Stimulated activated CD8-positive, alpha-beta memory T cell treated with anti-CD3 and anti-CD28 coated beads, Interleukin-4, amount 100 ng/mL, for 48 hours (primary cell): ENCODE results near the gene RBFOX2.
"Not testable (repeated sequence)": the region's sequence is repeated elsewhere in the genome, so short reads cannot be mapped to it uniquely, and the experiment has no call there.

ENCODE experiments used
- DNase-seq: peaks from one replicate; pipeline ENCODE4 v3.0.0-alpha.2; 2020

The RBFOX2 gene

GRCh38 chr22:36003972-36004674 lies 24.5 kb downstream of the RBFOX2 start:
- DNase-seq, result no peak

GRCh38 chr22:36002718-36003260 lies 25.8 kb downstream of the RBFOX2 start:
- DNase-seq, result no peak

DNA sequence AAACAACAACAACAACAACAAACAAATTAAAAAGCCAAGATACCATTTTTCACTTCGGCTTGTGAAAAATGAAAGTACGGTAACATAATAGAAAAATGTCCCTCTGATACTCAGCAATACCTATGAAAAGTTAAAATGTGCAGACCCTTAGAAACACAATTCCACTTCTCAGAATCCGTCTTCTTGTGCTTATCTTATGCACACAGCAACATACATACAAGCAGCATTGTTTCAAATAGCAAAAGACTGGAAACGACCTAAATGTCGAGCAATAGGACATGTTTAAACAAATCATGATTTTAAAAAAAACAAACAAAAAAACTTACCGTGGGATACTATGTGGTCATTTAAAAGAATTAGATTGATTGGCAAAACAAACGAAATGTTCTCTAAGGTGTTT lies 26.5 kb downstream of the RBFOX2 start:
- DNase-seq, result no peak

DNA sequence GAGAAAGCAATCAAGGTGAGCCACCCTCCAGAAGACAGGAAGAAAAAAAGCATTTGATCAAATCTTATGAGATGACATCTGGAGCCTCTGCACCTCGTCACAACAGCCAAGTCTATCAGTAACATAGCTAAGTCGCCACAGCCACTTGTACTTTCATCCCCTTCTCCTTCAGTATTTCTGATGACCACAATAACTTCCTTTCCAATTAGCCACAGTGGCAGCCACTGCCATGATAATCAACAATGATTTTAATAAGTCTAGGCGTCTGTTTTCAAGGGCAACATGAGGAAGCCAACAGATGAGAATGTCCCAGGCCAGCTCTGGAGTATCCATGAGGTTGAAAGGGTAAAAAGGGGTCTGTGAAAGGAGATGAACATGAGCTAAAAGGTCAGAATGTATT lies 29.9 kb downstream of the RBFOX2 start:
- DNase-seq, result no peak

DNA sequence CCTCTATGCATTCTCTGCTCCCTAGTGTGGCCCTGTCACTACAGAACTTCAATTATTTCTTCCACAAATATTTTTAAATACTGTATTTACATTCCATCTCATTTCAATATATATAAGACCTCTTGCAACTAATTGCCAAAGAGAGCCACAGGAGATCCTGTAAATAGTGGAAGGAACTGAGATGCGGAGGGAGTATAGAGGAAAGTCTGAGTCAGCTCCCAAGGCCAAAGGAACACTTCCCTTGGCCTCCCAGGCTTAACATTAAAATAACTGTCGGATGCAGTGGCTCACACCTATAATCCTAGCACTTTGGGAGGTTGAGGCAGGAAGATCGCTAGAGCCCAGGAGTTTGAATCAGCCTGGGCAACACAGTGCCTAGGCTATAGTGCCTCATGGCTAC lies 31.2 kb downstream of the RBFOX2 start:
- no peak for DNase-seq

DNA sequence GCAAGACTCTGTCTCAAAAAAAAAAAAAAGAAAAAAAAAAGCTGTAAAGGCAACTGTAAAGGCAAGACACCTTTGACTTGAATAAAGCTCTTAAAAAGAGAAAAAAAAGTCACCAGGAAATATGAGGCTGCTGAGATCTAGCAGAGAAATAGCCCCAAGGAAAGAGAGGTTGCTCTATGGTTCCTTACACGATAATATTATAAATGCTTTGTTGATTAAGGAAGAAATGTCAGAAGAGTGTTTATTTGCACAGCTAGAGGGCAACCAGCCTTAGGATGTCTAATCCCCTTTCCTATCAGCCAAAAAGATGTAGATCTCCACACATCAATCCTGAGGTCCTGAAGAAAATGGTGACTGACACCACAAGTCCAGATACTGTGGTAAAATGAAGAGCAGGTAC lies 32.0 kb downstream of the RBFOX2 start:
- DNase-seq, result no peak

GRCh38 chr22:35995772-35996171 lies 32.9 kb downstream of the RBFOX2 start:
- DNase-seq, result no peak

- no peak for DNase-seq
Observed at GRCh38 chr22:35995348-35995747, 33.3 kb downstream of the RBFOX2 start.

GRCh38 chr22:35993727-35994126 lies 34.9 kb downstream of the RBFOX2 start:
- DNase-seq, result not testable (repeated sequence)

GRCh38 chr22:35993048-35993714 lies 35.4 kb downstream of the RBFOX2 start:
- no peak for DNase-seq

GRCh38 chr22:35991168-35991567 lies 37.5 kb downstream of the RBFOX2 start:
- no peak for DNase-seq

DNA sequence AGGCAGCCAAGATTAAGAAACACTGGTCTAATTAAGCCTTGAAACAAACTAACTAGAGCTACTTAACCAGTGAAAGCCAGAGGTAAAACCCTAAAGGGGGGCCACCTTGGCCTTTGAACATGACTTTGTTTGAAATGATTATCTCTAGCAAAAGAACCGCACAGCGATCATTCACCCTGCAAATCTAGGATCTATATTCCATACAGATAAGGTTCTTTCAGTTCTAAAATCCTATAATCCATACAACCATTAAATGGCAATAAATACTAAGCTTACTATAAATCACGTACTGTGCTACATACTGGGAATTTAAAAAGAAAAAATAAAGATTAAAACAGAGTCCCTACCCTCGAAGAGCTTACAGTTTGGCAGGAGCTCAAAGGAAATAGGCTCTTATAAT lies 40.6 kb downstream of the RBFOX2 start:
- no peak for DNase-seq

GRCh38 chr22:35987487-35987886 lies 41.1 kb downstream of the RBFOX2 start:
- no peak for DNase-seq

GRCh38 chr22:35986088-35986487 lies 42.5 kb downstream of the RBFOX2 start:
- no peak for DNase-seq

DNA sequence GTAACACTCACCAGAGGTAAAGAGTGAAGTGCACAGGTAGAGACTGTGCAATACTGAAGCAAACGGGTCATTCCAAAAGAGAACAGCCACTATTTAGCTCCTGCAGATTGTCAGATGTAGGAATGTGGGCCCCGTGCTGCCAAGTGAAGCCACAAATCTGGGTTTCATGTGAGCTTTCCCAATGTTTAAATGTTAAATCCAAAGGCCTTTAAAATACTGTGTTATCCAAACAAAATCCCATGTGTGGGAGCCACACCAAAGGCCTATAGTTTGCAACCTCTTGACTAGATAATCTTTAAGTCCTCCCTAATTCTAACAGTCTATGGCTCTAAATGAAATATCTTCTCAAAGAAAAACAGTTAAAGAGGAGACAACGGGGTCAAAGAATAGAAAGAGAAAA lies 43.3 kb downstream of the RBFOX2 start:
- no peak for DNase-seq

DNA sequence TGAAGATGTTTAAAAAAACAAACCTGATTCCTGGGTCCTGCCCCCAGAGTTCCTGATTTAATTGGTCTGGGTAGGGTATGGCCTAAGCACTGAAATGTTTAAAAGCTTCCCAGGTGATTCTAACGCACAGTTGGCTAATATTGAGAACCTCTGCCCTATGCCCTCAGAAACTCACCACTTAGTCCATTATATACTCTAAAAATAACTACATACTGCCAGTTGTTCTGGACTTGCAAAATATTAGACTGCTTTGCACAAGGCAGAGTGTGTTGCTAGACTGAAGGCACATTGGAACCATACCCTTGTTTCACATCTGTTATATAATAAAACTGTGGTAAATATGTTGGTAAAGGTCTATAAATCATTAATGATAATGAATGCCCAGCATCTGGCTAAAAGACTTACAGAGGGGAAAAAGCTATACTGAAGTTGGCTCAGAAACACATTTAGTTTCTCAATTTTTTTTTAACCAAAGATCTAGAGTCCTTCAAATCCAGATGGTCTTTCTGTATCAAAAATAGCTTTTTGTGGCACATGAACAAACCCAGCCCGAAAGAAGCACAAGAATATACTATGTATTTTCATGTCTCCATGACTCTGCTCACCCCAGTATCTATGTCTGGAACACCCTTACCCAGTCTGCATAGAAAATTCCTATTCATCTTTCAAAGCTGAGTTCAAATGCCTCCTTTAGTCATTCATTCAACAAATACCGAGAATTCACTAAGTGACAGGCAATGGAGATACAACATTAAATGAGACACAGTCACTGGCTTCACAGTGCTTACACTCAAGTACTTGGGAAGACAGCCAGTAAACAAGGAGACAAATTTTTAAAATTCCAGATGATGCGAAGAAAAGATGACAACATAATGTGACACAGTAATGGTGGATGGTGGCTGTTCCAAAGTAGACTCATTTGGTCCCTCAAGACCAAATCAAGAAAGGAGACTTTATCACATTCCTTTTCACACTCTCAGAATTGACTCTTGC lies 44.1 kb downstream of the RBFOX2 start:
- no peak for DNase-seq

DNA sequence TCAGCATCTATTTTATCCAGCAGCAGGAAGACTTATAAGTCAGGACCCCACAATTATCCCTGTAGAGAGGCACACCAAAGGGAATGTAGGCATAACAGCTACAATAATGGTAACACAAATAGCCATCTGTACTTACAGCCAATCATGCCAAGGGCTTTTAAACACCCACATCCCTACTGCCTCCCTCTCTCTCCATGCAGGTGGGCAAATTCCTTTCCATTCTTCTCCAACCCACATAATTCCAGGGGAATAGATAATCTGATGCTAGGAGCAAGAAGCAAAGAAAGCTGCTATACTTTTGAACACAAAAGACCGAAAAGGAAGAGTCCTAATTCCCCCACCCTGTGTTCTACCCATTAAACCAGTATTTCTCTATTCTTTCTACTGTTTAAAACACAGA lies 46.7 kb downstream of the RBFOX2 start:
- no peak for DNase-seq

- DNase-seq, result no peak
Observed at GRCh38 chr22:35978889-35979288, 49.7 kb downstream of the RBFOX2 start.

GRCh38 chr22:35978201-35978600 lies 50.4 kb downstream of the RBFOX2 start:
- no peak for DNase-seq

DNA sequence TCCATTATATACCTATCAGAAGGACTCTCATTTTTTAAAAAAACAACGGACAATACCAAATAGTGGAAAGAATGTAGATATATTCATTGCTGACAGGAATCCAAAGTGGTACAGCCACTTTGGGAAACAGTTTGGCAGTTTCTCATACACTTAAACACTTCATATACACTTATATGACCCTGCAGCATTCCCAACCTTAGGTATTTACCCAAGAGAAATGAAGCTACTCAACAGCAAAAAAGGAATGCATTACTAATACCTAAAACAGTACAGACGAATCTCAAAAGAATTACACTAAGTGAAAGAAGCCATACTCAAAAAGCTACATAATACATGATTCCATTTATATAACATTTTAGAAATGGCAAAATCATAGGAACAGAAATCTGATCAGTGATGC lies 51.5 kb downstream of the RBFOX2 start:
- no peak for DNase-seq

DNA sequence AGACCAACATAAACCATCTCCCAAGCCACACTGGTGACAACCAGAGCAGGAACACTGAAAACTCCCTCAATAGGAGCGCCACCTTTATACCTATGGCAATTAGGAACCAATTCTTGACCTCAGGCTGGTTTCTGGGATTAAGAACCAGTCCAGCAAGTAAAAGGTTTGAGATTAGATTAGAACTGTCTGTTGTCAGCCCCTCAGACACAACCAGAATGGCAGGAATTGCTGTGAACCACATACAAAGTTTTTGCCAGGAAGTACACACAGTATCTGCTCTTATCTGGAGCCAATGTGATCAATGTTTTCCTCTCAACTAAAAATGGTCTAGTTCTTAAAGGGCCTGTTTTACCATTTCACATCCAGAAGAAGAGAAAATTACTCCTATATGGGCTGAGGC lies 55.2 kb downstream of the RBFOX2 start:
- no peak for DNase-seq

- DNase-seq, result no peak
Observed at GRCh38 chr22:35972559-35972958, 56.1 kb downstream of the RBFOX2 start.

DNA sequence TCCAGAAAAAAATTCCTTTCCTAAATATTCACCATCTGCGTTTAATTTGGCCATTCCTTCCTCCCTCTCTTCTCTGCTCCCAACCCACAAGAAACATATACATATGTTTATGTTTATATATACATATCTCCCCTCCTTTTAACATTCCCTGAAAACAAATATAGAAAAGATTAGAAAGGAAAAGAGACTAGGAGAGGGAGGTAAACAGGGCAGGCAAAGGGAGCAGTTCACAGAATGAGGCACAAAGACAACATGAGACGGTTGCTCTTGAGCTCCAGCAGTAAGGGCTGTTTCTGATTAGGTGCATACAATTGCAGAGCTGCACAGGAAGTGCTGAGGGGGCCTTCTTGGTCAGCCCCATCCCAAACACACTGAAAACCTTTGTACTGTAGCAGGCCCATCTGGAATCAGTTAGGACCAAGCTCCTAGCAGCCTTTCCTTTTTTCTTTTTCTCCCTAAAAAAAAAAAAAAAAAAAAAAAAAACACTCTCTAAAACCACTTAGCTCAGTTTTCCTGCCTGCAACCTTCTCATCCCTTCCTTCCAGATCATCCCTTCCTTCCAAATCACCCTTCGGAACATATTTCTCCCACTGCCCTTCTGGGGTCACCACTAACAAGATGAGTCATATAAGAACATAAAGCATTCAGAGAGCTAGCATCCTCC lies 57.0 kb downstream of the RBFOX2 start:
- no peak for DNase-seq
